ENCODE measurements around the gene PTPRC. TPM values are rescaled to one million over a fixed set of nuclear protein-coding genes. Genes with fewer than 3 reads are reported as not detected.
A peak's percentile ranks its signal among the peaks of the same experiment; 100 is the strongest.

PTPRC gene
- total and polyA plus RNA-seq, 7 donors: 4.8 to 78.6 (median 12.5) TPM

DNA sequence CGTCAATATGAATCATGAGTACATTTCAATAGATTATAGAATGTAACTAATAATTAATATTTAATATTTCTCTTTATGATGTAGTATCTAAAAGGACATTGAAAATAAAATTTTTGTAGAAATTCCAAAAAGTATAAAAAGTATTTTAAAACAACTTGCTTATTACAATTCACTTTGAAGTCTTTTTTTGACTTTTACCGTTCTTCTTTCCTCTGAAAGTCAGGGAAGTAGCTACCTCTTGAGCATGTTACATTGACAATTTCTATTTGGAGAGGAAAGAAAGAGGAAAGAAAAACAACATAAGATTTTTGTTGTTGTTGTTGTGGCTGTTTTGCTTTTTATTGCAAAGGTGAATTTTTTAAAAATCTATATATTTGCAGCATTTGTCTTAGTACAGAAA lies 1.3 kb downstream of the PTPRC start:
- no peak for DNase-seq
- intact Hi-C loops (cut with DNase I): no loop called here
- WGBS, 2 donors: 44 to 81% methylated on average over 2 of the region's 2 CpGs
- no peak for TF ChIP-seq EP300 (IDR thresholded peaks at IDR 0.05)
- Histone ChIP-seq H3K27me3 (no peaks in the 10 kb centered on the region), H3K4me3 (peak overlapping the region in 2 of 4 donors; percentile 18 to 34), H3K36me3 (no peaks in the 10 kb centered on the region), H3K27ac (peak overlapping the region in 1 of 4 donors; percentile 40), H3K9me3 (no peaks in the 10 kb centered on the region), H3K4me1 (no peaks in the 10 kb centered on the region)

GRCh38 chr1:198641501-198641900 lies 2.7 kb downstream of the PTPRC start:
- TF ChIP-seq POLR2A (IDR thresholded peaks at IDR 0.05) (no peak), CTCF (IDR thresholded peaks at IDR 0.05) (no peak), POLR2AphosphoS5 (IDR thresholded peaks at IDR 0.05) (no peak), EP300 (IDR thresholded peaks at IDR 0.05) (no peak)
- no peaks in the 10 kb centered on the region for H3K36me3 ChIP-seq
- peak overlapping the region in 1 of 4 donors; percentile 34 for H3K4me3 ChIP-seq
- no peaks in the 10 kb centered on the region for H3K27me3 ChIP-seq
- H3K4me1 ChIP-seq: no peaks in the 10 kb centered on the region
- intact Hi-C loops (cut with DNase I): no loop called here
- H3K27ac ChIP-seq: no peak overlapping the region
- no peak for DNase-seq
- H3K9me3 ChIP-seq: no peaks in the 10 kb centered on the region
- WGBS, 2 donors: 25 to 30% methylated on average over 2 of the region's 2 CpGs

DNA sequence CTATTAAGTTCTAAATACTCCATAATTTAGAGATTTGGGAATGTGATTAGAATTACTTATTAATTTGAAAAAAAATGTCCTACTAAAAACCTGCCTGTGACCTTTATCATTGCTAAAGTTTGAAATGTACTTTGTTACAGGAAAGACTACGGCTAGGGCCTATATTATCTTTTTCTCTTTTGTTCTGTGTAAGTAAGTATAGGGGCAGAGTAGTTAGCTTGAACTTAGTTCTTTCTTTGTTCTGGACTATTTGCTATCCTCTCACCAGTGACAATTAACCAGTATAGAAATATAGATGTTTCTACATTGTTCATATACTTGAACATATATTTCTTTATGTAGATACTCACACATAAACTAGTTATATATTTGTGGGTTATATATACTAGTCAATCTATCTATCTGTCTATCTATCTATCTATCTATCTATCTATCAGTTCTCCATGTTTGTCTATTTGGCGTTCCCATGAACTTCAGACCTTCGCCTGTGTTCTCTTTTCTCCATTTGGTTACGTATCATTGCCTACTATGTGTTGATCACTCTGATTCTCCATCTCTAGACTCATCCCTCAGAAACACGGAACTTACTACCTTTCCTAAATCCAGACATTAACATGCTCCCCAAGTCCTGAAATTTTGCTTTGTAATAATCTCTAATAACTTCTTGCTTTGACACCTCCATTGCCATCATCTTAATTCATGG lies 3.3 kb downstream of the PTPRC start:
- H3K4me3 ChIP-seq: no peak overlapping the region
- WGBS, 2 donors: 59 to 72% methylated on average over 5 of the region's 5 CpGs

DNA sequence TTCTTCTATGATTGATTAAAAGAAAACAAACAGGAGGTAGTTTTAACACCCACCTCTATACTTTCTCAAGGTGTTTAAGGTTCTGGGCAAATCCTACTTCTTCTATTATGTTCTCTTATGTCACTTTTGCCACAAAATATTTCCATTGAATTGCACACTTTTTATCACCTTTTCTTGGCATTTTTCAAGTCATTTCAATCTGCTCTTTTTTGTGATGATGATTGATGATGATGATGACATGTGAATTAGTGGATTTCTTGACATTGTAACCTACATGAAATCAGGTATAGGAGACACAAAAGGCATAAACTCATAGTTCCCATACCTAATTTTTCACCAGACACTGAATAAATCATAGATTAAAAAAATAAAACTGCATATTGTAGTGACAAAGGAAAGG lies 4.1 kb downstream of the PTPRC start:
- Histone ChIP-seq H3K9me3 (no peaks in the 10 kb centered on the region), H3K4me3 (no peak overlapping the region), H3K4me1 (no peaks in the 10 kb centered on the region), H3K27me3 (no peaks in the 10 kb centered on the region), H3K27ac (no peak overlapping the region), H3K36me3 (no peaks in the 10 kb centered on the region)
- no peak for DNase-seq
- intact Hi-C loops (cut with DNase I): no loop called here
- TF ChIP-seq CTCF (IDR thresholded peaks at IDR 0.05) (no peak), POLR2A (IDR thresholded peaks at IDR 0.05) (no peak), POLR2AphosphoS5 (IDR thresholded peaks at IDR 0.05) (no peak), EP300 (IDR thresholded peaks at IDR 0.05) (no peak)

More for the DNA sequence above, 3.3 kb downstream of the PTPRC start:
- no peak for DNase-seq
- Histone ChIP-seq H3K4me1 (no peaks in the 10 kb centered on the region), H3K36me3 (no peaks in the 10 kb centered on the region), H3K9me3 (no peaks in the 10 kb centered on the region), H3K27me3 (no peaks in the 10 kb centered on the region), H3K27ac (no peak overlapping the region)
- no peak for TF ChIP-seq EP300 (IDR thresholded peaks at IDR 0.05)
- no peak for TF ChIP-seq POLR2AphosphoS5 (IDR thresholded peaks at IDR 0.05)
- TF ChIP-seq CTCF (IDR thresholded peaks at IDR 0.05): no peak
- no peak for TF ChIP-seq POLR2A (IDR thresholded peaks at IDR 0.05)
- intact Hi-C loops (cut with DNase I): no loop called here

DNA sequence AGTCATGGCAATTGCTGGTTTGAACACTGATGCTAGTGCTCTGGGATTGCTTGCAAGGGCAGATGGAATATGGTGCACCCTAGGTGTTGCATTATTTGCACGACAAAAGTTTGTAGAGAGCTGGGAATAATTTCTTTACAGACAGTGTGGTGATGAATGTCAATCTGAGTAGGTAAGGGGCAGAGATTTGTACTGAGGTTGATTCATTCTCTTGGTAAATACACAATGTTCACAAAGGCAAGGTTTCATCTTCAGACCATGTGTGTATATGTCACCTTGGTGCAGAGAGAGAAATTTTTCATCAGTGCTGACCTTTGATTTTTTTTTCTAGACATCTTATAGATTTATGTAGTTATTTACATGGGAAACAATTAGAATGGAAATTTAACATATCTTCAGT lies 5.0 kb downstream of the PTPRC start:
- Histone ChIP-seq H3K27me3 (no peaks in the 10 kb centered on the region), H3K4me3 (no peak overlapping the region), H3K4me1 (no peaks in the 10 kb centered on the region), H3K9me3 (no peaks in the 10 kb centered on the region), H3K36me3 (no peaks in the 10 kb centered on the region), H3K27ac (no peak overlapping the region)
- 62 to 69% methylated on average over 1 of the region's 1 CpG for WGBS, 2 donors
- intact Hi-C loops (cut with DNase I): no loop called here
- no peak for TF ChIP-seq POLR2AphosphoS5 (IDR thresholded peaks at IDR 0.05)
- no peak for TF ChIP-seq EP300 (IDR thresholded peaks at IDR 0.05)
- no peak for TF ChIP-seq POLR2A (IDR thresholded peaks at IDR 0.05)
- TF ChIP-seq CTCF (IDR thresholded peaks at IDR 0.05): no peak
- DNase-seq: no peak
